Gastroesophageal sphincter (tissue), 2 donors: ENCODE data around the gene COPA.

Experiments
- POLR2A ChIP-seq, 2 donors: fragments of 450-650 bp; IDR thresholded peaks; one replicate each; pipeline ENCODE4 v1.6.1; 2017; ENCODE audit warnings: antibody characterized with exemption in 2 of 2, mild to moderate bottlenecking in 2 of 2, moderate library complexity in 1 of 2
- POLR2AphosphoS5 ChIP-seq: sonication (generic); formaldehyde crosslinking; IDR thresholded peaks from one replicate; pipeline ENCODE4 v1.6.1; 2017; ENCODE audit warnings: antibody characterized with exemption

DNA sequence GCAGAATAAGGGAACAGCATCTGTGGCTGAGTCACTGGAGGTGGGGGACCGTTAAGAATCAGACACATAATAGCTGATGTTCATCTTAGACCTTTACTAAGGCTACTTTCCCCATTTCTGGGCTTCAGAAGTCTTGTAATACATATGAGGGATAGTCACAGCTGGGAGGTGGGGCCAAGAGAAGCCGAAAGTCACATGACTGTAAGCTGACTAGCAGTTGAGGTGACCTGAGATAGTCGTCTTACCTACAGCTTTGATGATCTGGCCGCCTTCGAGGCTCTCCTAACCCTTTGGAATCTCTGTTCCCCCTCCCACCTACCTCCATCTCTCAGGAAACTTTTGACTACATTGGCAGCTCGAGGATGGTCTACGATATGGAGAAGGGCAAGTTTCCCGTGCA is 9.5 kb upstream of the COPA start:
- TF ChIP-seq POLR2AphosphoS5 (no peak), POLR2A (IDR thresholded peaks at IDR 0.05) (no peak)
